NB4 (cell line): Measurements from ENCODE around the gene IL3RA.

ENCODE experiments used
- CTCF ChIP-seq: IDR thresholded peaks from one replicate; pipeline ENCODE4 v1.5.1; 2012; ENCODE audit warnings: low read depth, low read length
- MYC ChIP-seq: IDR thresholded peaks from 2 replicates; pipeline ENCODE4 v1.6.1; 2011; ENCODE audit warnings: low read depth, low read length
- POLR2A ChIP-seq: IDR thresholded peaks from 2 replicates; pipeline ENCODE4 v1.6.1; 2011; ENCODE audit warnings: mild to moderate bottlenecking; ENCODE audit not compliant: insufficient read length; ENCODE audit errors: extremely low read depth

GRCh38 chrX:1359477-1359873 is 22.9 kb downstream of the IL3RA start:
- TF ChIP-seq CTCF, result no peak
- TF ChIP-seq POLR2A, result no peak
- TF ChIP-seq MYC, result no peak
